GM12873 (cell line): ENCODE measurements around the gene FBXL17.

Experiments
- CTCF ChIP-seq: IDR thresholded peaks from 2 replicates; pipeline ENCODE4 v1.5.1; 2012; ENCODE audit warnings: low read depth, mild to moderate bottlenecking, moderate library complexity, low read length, control low read depth; ENCODE audit not compliant: insufficient read depth; ENCODE audit errors: missing control alignments

Gene FBXL17

DNA sequence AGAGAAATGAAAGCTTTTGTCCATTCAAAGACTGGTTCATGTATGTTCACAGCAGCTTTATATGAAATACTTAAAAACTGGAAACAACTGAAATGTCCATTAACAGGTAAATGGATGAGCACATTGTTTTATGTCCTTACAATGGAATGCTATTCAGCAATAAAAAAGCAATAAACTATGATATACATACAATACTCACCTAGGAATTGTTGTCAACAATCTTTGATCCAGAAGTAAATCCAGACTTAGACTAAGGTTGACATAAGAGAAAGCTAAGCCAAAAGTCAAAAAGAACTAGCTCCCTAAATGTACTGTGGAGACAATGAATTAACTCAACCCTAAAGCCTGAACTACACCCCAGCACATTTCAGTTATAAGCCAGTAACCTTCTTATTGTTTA, 54.9 kb downstream of the FBXL17 start:
- TF ChIP-seq CTCF, result no peak

DNA sequence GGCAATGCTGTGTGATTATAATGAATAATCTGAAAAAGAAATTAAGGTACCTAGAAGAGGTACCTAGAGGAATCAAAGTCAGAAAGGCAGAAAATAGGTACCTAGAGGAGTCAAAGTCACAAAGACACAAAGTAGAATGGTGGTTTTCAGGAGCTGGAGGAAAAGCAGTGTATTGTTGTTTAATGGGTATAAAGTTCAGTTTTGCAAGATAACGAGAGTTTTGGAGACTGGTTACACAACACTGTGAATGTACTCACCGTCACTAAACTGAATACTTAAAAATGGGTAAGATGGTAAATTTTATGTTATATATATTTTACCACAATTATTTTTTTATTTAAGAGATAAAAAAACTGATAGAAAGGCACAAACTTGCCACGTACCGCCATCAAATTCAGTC, 57.0 kb downstream of the FBXL17 start:
- TF ChIP-seq CTCF, result no peak

- TF ChIP-seq CTCF, result no peak
Measured at GRCh38 chr5:108321341-108321740, 60.6 kb downstream of the FBXL17 start.

DNA sequence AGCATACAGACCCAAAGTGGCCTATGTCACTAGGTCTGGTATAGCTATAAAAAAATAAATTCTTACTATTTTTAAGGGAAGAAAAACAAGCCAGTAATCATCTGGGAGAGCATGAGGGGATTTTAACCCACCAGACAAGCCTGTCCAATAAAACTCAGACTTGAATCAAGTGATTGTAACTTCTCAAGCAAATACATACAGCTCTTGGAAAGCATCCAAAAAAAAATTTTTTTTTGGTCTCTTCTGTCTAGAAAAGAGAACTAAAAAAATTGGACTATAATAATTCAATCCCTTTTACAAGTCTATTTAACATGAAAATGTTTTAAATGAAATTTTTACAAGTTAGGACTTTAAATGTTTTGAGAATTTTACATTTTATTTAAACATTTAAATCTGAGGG, 61.7 kb downstream of the FBXL17 start:
- no peak for TF ChIP-seq CTCF

GRCh38 chr5:108315829-108316228, 66.1 kb downstream of the FBXL17 start:
- TF ChIP-seq CTCF, result no peak

DNA sequence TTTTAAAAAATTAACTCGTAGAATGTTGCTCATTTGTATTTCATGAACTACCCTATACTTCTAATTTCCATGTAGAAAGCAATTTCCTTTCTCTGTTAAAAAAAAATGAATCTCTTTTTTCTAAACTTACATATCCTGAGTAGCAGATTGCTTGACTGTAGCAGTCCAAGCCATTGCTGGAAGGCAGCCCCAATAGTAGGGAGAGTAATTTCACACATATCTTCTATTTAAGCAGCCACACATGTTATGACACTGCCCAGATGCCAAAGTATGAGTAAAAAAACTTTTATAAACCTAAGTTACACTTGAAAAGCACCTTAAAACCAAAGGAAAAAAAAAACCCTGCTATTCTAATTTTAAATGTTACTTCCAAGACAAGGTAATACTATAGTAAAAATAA, 69.6 kb downstream of the FBXL17 start:
- no peak for TF ChIP-seq CTCF

- no peak for TF ChIP-seq CTCF
Measured at GRCh38 chr5:108311682-108312081, 70.2 kb downstream of the FBXL17 start.
